SIG-M5 treated with dmso at 0.1 percent for 504 hours (cell line): ENCODE data around the gene ARSJ.

Experiments
- DNase-seq: peaks from one replicate; lab custom pipeline; 2025; ENCODE audit not compliant: unreplicated experiment; lab: John Stamatoyannopoulos, UW

The ARSJ gene

DNA sequence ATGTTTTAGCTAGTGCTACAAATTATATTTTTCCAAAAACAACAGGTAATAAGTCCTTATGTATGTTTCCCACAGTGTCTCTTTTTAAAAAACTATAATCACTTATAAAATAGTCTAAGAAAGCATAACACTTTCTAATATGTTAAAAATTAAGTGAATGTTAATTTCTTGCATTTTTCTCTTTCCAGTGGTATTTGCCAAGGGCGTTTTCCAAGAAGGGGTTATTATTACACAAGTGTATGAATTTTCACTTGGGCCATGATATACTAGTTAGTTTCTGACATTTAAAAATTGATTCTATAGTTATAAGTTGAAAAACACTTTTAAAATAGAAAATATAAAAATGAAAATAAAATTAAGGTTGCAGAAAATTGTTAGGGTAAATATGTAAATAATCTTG lies 74.6 kb downstream of the ARSJ start:
- no peak for DNase-seq

DNA sequence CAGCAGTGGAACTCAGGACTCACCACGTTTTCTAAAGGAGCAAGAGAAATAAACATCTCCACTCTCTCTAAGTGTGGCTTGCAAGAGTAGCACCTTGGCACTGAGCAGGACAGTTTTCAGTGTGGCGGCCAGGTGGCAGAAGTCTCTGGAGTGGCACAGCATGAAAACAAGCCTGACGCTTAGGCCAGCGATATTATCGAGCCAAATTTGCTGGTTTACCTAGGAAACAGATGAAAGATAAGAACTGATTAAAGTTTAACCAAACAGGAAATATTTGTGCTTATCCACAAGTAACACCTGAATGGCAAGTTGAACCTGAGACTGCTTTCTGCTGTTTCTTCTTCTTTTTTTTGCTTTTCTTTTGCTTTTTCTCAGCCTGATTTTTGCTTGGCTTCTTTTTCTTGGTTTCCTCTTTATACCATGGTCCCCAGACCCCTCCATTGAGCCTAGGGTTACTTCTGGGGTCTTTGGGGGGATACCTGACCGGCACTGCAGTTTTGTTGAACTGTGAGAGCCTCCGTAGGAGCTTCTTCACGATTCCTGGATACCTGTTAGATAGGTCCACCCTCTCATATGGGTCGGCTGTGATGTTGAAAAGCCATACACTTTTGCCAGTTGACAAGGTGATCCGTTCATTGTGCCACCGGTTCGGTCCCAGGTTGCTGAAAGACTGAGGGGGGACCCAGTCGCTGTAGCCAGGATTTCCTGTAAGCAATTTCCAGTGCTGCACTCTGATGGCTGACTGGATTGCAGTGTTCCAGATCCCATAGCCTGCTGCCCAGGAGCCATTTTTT lies 77.3 kb downstream of the ARSJ start:
- DNase-seq: peak; percentile 21

DNA sequence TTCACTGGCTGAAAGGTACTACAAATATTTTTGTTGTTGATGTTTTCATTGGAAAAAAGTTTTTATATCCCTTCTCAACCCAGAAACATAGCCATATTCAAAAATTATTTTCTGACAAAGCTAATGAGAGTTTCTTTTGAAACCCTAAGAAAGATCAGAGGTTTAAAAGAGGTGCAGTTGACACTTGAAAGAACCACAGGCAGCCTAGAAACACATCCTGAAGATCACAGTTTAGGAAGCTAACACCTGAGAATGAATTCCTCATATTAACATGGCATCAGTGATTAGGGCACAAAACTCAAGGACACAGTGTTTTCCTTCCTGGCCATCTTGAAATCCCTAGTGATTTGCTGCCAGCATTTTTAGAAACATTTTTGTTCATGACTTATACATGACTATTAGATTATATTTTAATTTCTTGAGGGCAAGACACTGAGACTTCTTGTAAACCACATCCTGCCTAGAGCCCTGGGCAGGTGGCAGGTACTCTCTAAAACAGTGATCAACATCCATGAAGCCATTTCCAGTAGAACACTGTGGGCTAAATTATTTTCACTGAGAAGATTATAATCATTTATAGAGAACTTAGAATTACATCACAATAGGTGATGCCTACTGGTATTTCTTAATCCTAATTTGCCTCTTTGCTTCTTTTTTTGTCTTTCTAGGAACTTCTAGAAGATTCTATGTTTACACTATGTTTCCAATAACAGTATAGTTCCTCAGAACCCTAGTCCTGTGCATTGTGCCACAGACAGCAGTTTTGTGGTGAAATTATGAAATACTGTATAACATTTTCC lies 80.0 kb downstream of the ARSJ start:
- DNase-seq: peak; percentile 48

GRCh38 chr4:113893546-113893945 lies 85.9 kb downstream of the ARSJ start:
- DNase-seq: no peak

DNA sequence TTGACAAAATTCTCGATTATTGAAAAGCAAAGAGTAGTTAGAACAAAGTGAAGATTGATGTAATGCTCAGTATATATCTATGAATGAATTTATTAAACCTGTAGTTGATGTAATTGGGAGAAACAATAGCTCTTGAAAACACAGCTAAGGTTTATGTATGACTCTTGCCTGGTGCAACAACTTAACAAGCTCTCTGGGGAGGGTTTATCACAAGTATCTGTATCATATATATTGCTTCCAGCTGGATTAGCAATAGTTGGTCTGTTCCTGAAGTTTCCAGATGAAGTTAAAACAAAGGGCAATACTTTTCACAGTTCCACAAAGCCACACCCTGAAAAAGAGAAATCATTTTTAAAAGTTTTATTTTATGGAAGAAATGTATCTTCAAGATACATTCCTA lies 91.4 kb downstream of the ARSJ start:
- DNase-seq: no peak

- no peak for DNase-seq
These were observed 94.2 kb downstream of the ARSJ start for GRCh38 chr4:113885291-113885690.

- no peak for DNase-seq
These were observed 94.8 kb downstream of the ARSJ start for GRCh38 chr4:113884655-113885054.

- DNase-seq: no peak
These were observed 96.8 kb downstream of the ARSJ start for GRCh38 chr4:113882668-113883067.

DNA sequence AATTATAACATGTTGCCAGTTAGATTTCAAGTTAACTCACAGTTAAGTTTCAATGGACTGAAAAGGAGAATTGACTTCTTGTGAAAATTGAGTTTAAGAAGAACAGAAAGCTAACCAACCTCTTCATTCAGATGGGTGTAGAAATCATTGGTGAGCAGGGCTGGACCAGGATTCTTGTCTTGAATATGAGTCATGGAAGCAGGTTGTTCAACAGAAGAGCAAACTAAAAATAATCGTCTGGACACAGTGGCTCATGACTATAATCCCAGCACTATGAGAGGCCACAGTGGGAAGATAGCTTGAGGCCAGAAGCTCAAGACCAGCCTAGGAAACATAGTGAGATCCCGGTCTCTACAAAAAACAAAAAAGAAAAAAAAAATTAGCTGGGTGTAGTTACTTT lies 98.2 kb downstream of the ARSJ start:
- DNase-seq: peak; percentile 22

- no peak for DNase-seq
These were observed 99.0 kb downstream of the ARSJ start for GRCh38 chr4:113880240-113881028.

DNA sequence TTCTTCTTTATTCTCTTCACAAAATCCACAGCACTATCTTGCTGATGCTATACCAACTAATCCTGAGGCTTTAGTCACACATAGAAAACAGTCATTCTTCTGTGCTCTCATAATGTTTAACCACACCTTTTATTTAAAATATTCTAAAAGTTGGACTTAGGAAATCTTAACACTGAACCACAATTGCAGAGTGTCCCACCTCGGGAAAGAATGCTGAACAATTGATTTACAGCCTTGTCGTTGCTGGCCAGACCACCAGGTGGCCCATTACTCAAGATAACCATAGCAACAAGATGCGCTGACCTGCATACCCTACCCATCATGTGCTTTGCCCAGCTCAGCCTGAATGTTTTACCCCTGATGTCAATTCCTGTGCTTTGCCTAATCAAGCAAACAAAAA lies 100.8 kb downstream of the ARSJ start:
- no peak for DNase-seq

DNA sequence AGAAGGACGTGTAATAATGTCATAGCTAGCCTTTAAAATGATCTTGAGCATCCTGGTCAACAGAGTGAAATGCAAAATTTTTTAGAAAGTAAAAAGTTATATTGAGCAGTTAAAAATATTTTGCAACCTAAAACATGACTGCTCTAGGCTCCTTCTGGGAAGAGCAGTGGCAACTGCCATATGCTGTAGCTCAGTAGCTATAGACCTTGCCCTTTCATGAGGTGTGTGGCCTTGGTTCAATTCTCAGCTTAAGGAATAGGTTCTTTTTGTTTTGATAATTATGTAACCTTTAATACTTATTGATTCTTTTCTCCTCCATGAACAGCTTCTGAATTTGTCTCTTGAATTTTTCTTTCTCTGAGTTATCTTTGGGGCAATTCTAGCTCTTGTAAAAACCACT lies 105.0 kb downstream of the ARSJ start:
- no peak for DNase-seq

DNA sequence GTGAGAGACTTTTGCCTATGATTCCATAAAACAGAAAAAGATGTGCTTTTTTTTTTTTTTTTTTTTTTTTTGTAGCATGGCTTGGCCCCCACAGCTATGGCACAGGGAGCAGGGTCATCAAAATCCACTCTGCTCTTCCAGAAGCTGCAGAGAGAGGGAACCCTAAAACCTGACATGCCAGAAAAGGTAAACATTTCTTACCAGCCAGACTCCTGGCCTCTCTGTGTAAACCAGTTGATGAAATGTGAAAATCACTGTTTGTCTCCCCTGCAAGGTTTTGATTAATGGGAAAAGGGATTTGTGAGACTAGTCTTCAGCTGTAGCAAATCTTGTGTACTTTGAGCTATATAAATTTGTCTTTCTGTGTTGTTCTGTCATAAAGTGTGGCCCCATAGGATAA lies 105.9 kb downstream of the ARSJ start:
- no peak for DNase-seq

DNA sequence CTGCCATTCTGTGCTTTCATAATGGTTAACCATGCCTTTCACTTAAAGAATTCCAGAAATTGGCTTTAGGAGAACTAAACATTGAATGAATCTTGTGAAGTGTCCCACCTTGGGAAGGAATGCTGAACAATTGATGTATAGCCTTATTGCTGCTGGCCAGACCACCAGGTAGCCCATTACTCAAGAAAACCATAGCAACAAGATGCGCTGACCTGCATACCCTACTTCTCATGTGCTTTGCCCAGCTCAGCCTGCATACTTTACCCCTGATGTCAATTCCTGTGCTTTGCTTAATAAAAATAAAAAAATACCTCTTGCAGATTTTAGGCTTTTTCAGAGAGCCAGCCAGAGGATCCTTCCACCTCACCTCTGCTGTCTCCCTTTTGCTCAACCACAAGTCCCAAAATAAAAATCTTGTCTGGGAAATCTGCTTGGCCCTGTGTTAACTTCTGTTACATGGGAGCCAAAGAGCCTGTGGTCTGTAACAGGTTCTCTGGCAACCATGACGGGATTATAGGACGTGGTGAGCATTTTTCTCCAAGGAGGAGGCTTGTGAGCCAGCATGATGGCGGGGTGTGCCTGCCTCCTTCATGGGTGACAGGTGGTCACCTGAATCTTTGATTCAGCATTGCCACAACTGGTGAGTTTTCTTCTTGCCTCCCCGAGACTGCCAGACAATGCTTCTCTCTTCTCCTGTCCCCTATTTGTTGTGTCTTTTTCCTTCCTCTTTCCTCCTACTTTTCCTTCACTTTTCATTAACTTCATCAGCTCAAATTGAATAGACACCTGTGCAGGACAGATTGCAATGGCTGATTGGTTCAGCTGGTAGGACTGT lies 106.8 kb downstream of the ARSJ start:
- no peak for DNase-seq

DNA sequence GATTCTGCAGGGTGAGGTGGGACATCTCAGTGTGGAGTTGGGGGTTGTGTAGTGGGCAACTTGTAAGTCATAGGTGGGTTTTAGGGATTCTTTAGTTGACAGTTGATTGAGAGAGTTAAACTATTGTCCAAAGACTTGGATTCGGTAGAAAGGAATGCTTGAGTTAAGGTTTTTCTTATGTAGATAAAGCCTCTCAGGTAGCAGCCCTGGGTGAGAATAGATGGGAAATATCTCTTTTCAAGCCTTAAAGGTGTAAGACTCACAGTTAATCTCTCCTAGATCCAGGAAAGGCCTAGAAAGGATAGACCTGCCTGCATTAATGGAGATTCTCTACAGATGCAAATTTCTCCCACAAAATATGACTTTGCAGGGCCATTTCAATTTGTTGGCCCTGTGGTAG lies 108.4 kb downstream of the ARSJ start:
- DNase-seq: no peak

DNA sequence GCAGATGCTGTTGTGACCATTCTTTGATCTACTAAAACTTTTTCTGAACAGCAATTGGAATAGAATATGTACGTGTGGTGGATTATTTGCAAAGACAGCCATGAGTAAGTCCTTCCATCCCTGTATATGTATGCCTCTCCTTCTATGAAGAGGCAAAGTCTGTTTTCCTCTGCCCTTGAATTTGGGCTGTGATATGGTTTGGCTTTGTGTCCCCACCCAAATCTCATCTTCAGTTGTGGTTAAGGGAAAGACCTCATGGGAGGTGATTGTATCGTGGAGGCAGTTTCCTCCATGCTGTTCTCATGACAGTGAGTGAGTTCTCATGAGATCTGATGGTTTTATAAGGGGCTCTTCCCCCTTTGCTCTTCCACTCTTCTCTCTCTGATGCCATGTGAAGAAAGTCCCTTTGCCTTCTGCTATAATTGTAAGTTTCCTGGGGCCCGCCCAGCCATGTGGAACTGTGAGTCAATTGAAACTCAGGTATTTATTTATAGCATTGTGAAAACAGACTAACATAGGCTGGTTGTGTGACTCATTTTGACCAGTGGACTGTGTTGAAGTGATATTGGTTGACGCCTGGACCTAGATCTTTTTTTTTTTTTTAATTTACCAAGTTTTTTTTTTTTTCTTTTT lies 109.6 kb downstream of the ARSJ start:
- DNase-seq: no peak

- no peak for DNase-seq
These were observed 112.8 kb downstream of the ARSJ start for GRCh38 chr4:113866611-113867010.

DNA sequence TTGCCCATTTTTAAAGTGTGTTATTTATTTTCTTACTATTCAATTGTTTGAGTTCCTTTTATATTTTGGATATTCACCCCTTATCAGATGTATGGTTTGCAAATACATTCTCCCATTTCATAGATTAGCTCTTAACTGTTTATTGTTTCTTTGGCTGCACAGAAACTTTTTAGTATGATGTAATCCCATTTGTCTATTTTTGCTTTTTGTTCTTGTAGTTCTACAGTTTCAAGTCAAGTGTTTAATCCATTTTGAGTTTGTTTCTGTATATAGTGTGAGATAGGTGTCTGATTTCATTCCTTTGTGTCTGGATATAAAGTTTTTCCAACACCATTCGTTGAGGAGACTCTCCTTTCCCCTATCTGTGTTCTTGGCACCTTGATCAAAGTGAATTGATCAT lies 120.5 kb downstream of the ARSJ start:
- DNase-seq: no peak

- DNase-seq: peak; percentile 51
These were observed 127.6 kb downstream of the ARSJ start for GRCh38 chr4:113851816-113852215.
